Measurements from ENCODE around the gene ADGRG4. TPM values are rescaled to one million over a fixed set of nuclear protein-coding genes. Genes with fewer than 3 reads are reported as not detected.
"Not testable (repeated sequence)": the region's sequence is repeated elsewhere in the genome, so short reads cannot be mapped to it uniquely, and the experiment has no call there.

Gene ADGRG4
- total RNA-seq, 2 donors from 2014 or later, result 0.14 to 0.41 TPM

DNA sequence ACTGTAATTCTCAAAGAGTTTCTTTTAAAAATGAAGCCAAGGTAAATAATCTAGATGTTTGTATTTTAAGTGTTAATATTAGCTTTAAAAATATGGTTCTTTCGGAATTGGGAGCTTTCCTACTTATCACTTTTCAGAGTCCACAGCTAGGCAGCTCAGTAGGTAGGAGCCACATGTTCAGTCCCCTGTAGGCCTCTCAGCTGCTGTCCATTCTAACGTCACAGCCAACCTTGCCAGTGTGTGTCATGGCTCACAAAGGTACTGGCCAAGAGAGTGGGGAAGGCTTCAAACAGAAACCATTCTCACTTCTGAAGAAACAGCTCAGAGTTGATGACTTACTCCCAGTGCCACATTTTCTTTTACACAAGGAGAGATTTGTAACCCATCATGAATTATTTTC lies 137.0 kb downstream of the ADGRG4 start:
- Histone ChIP-seq H3K27me3 (replicated peaks; ENCODE audit: insufficient read depth) (no peaks in the 10 kb centered on the region), H3K4me3 (no peak overlapping the region), H3K9me3 (no peaks in the 10 kb centered on the region), H3K4me1 (ENCODE audit: control insufficient read depth in 1 of 2, low read depth in 2 of 2) (no peaks in the 10 kb centered on the region), H3K36me3 (no peaks in the 10 kb centered on the region), H3K27ac (no peak overlapping the region)
- DNase-seq (ENCODE audit: low spot score) (no peak), ATAC-seq (ENCODE audit: insufficient number of reproducible peaks, low FRiP score, low read depth) (no peak)
- TF ChIP-seq, protein P1, sequence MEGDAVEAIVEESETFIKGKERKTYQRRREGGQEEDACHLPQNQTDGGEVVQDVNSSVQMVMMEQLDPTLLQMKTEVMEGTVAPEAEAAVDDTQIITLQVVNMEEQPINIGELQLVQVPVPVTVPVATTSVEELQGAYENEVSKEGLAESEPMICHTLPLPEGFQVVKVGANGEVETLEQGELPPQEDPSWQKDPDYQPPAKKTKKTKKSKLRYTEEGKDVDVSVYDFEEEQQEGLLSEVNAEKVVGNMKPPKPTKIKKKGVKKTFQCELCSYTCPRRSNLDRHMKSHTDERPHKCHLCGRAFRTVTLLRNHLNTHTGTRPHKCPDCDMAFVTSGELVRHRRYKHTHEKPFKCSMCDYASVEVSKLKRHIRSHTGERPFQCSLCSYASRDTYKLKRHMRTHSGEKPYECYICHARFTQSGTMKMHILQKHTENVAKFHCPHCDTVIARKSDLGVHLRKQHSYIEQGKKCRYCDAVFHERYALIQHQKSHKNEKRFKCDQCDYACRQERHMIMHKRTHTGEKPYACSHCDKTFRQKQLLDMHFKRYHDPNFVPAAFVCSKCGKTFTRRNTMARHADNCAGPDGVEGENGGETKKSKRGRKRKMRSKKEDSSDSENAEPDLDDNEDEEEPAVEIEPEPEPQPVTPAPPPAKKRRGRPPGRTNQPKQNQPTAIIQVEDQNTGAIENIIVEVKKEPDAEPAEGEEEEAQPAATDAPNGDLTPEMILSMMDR (IDR thresholded peaks at IDR 0.05), result no peak

DNA sequence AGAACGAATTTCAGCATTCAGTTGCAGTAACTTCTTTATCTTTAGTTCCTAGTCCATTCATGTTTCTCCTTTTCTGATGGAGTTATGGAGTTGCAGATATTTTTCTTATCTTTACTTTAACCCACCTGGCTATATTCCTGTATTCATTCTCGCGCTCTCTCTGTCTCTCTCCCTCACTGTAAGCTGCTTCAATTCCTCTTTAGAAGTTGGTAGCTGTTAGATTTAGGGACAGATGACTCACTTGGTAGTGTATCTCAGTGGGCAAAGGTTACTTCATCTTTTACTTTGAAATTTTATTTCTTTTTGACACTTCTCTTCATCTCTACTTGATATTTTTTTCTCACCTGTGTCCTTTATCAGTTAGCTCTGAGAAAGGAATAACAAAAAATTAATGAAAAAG lies 137.4 kb downstream of the ADGRG4 start:
- DNase-seq (ENCODE audit: low spot score) (no peak), ATAC-seq (ENCODE audit: insufficient number of reproducible peaks, low FRiP score, low read depth) (no peak)
- Histone ChIP-seq H3K9me3 (no peaks in the 10 kb centered on the region), H3K27me3 (replicated peaks; ENCODE audit: insufficient read depth) (no peaks in the 10 kb centered on the region), H3K4me3 (no peak overlapping the region), H3K36me3 (no peaks in the 10 kb centered on the region), H3K4me1 (ENCODE audit: control insufficient read depth in 1 of 2, low read depth in 2 of 2) (no peaks in the 10 kb centered on the region), H3K27ac (no peak overlapping the region)
- TF ChIP-seq, protein P1 (IDR thresholded peaks at IDR 0.05), result no peak

DNA sequence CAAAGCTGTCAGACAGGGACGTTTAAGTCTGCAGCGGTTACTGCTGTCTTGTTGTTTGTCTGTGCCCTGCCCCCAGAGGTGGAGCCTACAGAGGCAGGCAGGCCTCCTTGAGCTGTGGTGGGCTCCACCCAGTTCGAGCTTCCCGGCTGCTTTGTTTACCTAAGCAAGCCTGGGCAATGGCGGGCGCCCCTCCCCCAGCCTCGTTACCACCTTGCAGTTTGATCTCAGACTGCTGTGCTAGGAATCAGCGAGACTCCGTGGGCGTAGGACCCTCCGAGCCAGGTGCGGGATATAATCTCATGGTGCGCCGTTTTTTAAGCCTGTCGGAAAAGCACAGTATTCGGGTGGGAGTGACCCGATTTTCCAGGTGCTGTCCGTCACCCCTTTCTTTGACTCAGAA lies 144.9 kb downstream of the ADGRG4 start:
- H3K27me3 ChIP-seq (replicated peaks; ENCODE audit: insufficient read depth); DNase-seq (ENCODE audit: low spot score); H3K4me3 ChIP-seq; H3K9me3 ChIP-seq; H3K4me1 ChIP-seq (ENCODE audit: control insufficient read depth in 1 of 2, low read depth in 2 of 2); ATAC-seq (ENCODE audit: insufficient number of reproducible peaks, low FRiP score, low read depth); H3K36me3 ChIP-seq; H3K27ac ChIP-seq: not testable (repeated sequence)

DNA sequence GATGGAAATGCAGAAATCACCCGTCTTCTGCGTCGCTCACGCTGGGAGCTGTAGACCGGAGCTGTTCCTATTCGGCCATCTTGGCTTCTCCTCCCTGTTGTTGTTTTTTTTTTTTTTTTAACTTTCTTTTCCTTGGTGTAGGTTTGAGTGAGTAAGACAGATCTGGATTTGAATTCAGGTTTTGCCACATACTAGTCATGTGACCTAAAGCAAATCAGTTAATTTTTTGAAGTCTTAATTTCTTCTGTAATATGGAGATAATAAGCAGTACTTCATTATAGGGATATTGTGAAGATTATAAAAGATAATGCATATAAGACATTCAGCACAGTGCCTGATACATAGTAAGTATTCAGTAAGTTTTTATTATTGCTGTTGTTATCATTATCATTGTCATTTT lies 145.4 kb downstream of the ADGRG4 start:
- Histone ChIP-seq H3K9me3 (no peaks in the 10 kb centered on the region), H3K36me3 (no peaks in the 10 kb centered on the region), H3K27ac (no peak overlapping the region), H3K4me1 (ENCODE audit: control insufficient read depth in 1 of 2, low read depth in 2 of 2) (no peaks in the 10 kb centered on the region), H3K4me3 (no peak overlapping the region), H3K27me3 (replicated peaks; ENCODE audit: insufficient read depth) (no peaks in the 10 kb centered on the region)
- ATAC-seq (ENCODE audit: insufficient number of reproducible peaks, low FRiP score, low read depth) (no peak), DNase-seq (ENCODE audit: low spot score) (no peak)
- TF ChIP-seq, protein P1 (IDR thresholded peaks at IDR 0.05), result no peak

DNA sequence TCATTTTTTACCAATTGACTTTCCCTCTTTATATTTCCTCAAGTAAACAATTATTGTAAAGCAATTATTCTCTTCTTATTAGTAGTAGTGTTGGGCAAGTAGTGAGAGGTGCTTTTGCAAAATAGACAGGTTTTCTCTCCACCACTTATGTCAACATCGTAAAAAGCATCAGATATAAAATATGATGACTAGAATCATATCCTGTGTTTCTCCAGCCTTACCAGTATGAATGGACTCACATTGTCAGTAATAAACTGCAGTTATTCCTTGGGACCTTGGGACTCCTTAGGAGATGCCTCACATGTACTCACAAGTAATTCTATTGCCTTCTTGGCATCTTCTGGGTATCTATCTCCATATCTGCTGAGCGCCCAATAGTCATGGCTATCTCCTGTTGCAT lies 146.5 kb downstream of the ADGRG4 start:
- no peaks in the 10 kb centered on the region for H3K27me3 ChIP-seq (replicated peaks; ENCODE audit: insufficient read depth)
- H3K4me1 ChIP-seq (ENCODE audit: control insufficient read depth in 1 of 2, low read depth in 2 of 2), result no peaks in the 10 kb centered on the region
- DNase-seq (ENCODE audit: low spot score) (no peak), ATAC-seq (ENCODE audit: insufficient number of reproducible peaks, low FRiP score, low read depth) (no peak)
- no peak overlapping the region for H3K4me3 ChIP-seq
- TF ChIP-seq, protein P1 (IDR thresholded peaks at IDR 0.05), result no peak
- H3K36me3 ChIP-seq, result no peaks in the 10 kb centered on the region
- no peak overlapping the region for H3K27ac ChIP-seq
- no peaks in the 10 kb centered on the region for H3K9me3 ChIP-seq

DNA sequence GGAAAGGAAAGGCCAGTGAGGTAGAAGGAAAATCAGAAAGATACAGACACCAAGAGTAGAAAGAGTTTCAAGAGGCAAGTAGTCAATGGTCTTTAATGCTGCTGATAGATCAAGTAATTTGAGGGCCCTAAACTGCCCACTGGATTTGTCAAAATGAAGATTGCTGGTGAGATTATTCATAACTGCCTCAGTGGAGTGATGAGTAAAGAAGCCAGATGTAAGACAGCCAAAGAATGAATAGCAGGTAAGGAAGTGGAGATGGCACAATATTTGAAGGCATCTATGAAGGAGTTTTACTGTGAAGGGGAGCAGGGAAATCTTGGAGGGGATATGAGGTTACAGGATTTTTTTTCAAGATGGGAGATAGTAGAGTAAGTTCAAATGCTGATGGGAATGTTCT lies 147.2 kb downstream of the ADGRG4 start:
- no peak overlapping the region for H3K27ac ChIP-seq
- H3K9me3 ChIP-seq, result no peaks in the 10 kb centered on the region
- no peaks in the 10 kb centered on the region for H3K4me1 ChIP-seq (ENCODE audit: control insufficient read depth in 1 of 2, low read depth in 2 of 2)
- TF ChIP-seq, protein P1 (IDR thresholded peaks at IDR 0.05), result no peak
- no peak overlapping the region for H3K4me3 ChIP-seq
- H3K27me3 ChIP-seq (replicated peaks; ENCODE audit: insufficient read depth), result no peaks in the 10 kb centered on the region
- DNase-seq (ENCODE audit: low spot score), result no peak
- no peak for ATAC-seq (ENCODE audit: insufficient number of reproducible peaks, low FRiP score, low read depth)
- no peaks in the 10 kb centered on the region for H3K36me3 ChIP-seq

All from thoracic aorta (tissue), 2 donors.